H9 (cell line): ENCODE results near the gene F11. TPM values are rescaled to one million over a fixed set of nuclear protein-coding genes. Genes with fewer than 3 reads are reported as not detected.
A peak's percentile ranks its signal among the peaks of the same experiment; 100 is the strongest.

Experiments
- DNase-seq: peaks from one replicate; pipeline ENCODE4 v3.0.0-alpha.2; 2017
- H2AFZ ChIP-seq: one replicate; pipeline ENCODE4 v1.6.1; 2013; ENCODE audit warnings: mild to moderate bottlenecking, low read length, control low read depth, moderate library complexity
- H2AK5ac ChIP-seq: 2 replicates; pipeline ENCODE4 v1.6.1; 2013; ENCODE audit warnings: low read length, control low read depth, mixed read lengths; ENCODE audit not compliant: insufficient read length
- H2BK120ac ChIP-seq: one replicate; pipeline ENCODE4 v1.6.1; 2013; ENCODE audit warnings: low read depth, mild to moderate bottlenecking, low read length, control low read depth, inconsistent platforms; ENCODE audit not compliant: poor library complexity, severe bottlenecking
- H2BK12ac ChIP-seq: 2 replicates; pipeline ENCODE4 v1.6.1; 2013; ENCODE audit warnings: low read length, control low read depth, mixed read lengths, low read depth; ENCODE audit not compliant: insufficient read length
- H2BK15ac ChIP-seq: 2 replicates; pipeline ENCODE4 v1.6.1; 2013; ENCODE audit warnings: low read depth, low read length, control low read depth
- H2BK20ac ChIP-seq: one replicate; pipeline ENCODE4 v1.6.1; 2013; ENCODE audit warnings: low read depth, mild to moderate bottlenecking, low read length, control low read depth, inconsistent platforms; ENCODE audit not compliant: poor library complexity, severe bottlenecking
- H2BK5ac ChIP-seq: 2 replicates; pipeline ENCODE4 v1.6.1; 2013; ENCODE audit warnings: low read length, control low read depth, mixed read lengths; ENCODE audit not compliant: insufficient read length
- H3K14ac ChIP-seq: 2 replicates; pipeline ENCODE4 v1.6.1; 2013; ENCODE audit warnings: low read length, control low read depth; ENCODE audit not compliant: insufficient read depth
- H3K18ac ChIP-seq: 2 replicates; pipeline ENCODE4 v1.6.1; 2013; ENCODE audit warnings: low read depth, mild to moderate bottlenecking, mixed read lengths, low read length, control low read depth; ENCODE audit not compliant: insufficient read length
- H3K23ac ChIP-seq: 2 replicates; pipeline ENCODE4 v1.6.1; 2013; ENCODE audit warnings: low read length, control low read depth, mixed read lengths, low read depth; ENCODE audit not compliant: insufficient read length
- H3K23me2 ChIP-seq: 2 replicates; pipeline ENCODE4 v1.6.1; 2013; ENCODE audit warnings: low read depth, mild to moderate bottlenecking, mixed read lengths, low read length, control low read depth; ENCODE audit not compliant: insufficient read length, poor library complexity, severe bottlenecking
- H3K27ac ChIP-seq: 2 replicates; pipeline ENCODE4 v1.5.1; 2013; ENCODE audit warnings: low read length, control low read depth, mixed read lengths, low read depth; ENCODE audit not compliant: insufficient read length
- H3K27me3 ChIP-seq: 2 replicates; pipeline ENCODE4 v1.6.1; 2013; ENCODE audit warnings: low read length, control low read depth, inconsistent platforms; ENCODE audit not compliant: insufficient read depth
- H3K4ac ChIP-seq: 2 replicates; pipeline ENCODE4 v1.6.1; 2013; ENCODE audit warnings: low read depth, mild to moderate bottlenecking, control low read depth, inconsistent platforms, low read length, moderate library complexity
- H3K4me1 ChIP-seq: 2 replicates; pipeline ENCODE4 v1.6.1; 2013; ENCODE audit warnings: low read length, control low read depth, inconsistent platforms; ENCODE audit not compliant: insufficient read depth
- H3K4me2 ChIP-seq: 2 replicates; pipeline ENCODE4 v1.6.1; 2013; ENCODE audit warnings: low read length, control low read depth, mixed read lengths; ENCODE audit not compliant: insufficient read length, insufficient read depth
- H3K56ac ChIP-seq: 2 replicates; pipeline ENCODE4 v1.6.1; 2013; ENCODE audit warnings: low read depth, mild to moderate bottlenecking, mixed read lengths, low read length, control low read depth; ENCODE audit not compliant: insufficient read length
- H3K79me1 ChIP-seq: 2 replicates; pipeline ENCODE4 v1.6.1; 2013; ENCODE audit warnings: low read depth, mild to moderate bottlenecking, moderate library complexity, low read length, control low read depth, inconsistent platforms; ENCODE audit not compliant: insufficient read depth, poor library complexity, severe bottlenecking
- H3K79me2 ChIP-seq: 2 replicates; pipeline ENCODE4 v1.6.1; 2013; ENCODE audit warnings: low read length, control low read depth, inconsistent platforms; ENCODE audit not compliant: insufficient read depth
- H3K9ac ChIP-seq: 2 replicates; pipeline ENCODE4 v1.6.1; 2013; ENCODE audit warnings: low read length, control low read depth, mixed read lengths; ENCODE audit not compliant: insufficient read length; ENCODE audit errors: extremely low read depth
- H3K9me3 ChIP-seq: one replicate; pipeline ENCODE4 v1.6.1; 2013; ENCODE audit warnings: low read depth, low read length, inconsistent platforms; ENCODE audit not compliant: control insufficient read depth
- H3T11ph ChIP-seq: one replicate; pipeline ENCODE4 v1.6.1; 2013; ENCODE audit warnings: mild to moderate bottlenecking, low read length, control low read depth, inconsistent platforms
- H4K20me1 ChIP-seq: one replicate; pipeline ENCODE4 v1.6.1; 2013; ENCODE audit not compliant: control insufficient read depth, insufficient read length, insufficient read depth
- H4K5ac ChIP-seq: 2 replicates; pipeline ENCODE4 v1.6.1; 2013; ENCODE audit warnings: low read depth, mild to moderate bottlenecking, mixed read lengths, low read length, control low read depth; ENCODE audit not compliant: insufficient read length
- H4K8ac ChIP-seq: replicated peaks from 2 replicates; pipeline ENCODE4 v1.6.1; 2013; ENCODE audit warnings: low read length, control low read depth, mixed read lengths, low read depth; ENCODE audit not compliant: insufficient read length
- H4K91ac ChIP-seq: 2 replicates; pipeline ENCODE4 v1.6.1; 2013; ENCODE audit warnings: low read depth, mild to moderate bottlenecking, moderate library complexity, mixed read lengths, low read length, control low read depth; ENCODE audit not compliant: insufficient read length
- H3K27ac Mint-ChIP-seq, 3 experiments: 2 replicates in 2 of 3; 3 replicates in 1 of 3; pipeline ENCODE4 v1.8.0; 2020 to 2021; ENCODE audit warnings: mixed read lengths in 3 of 3, mild to moderate bottlenecking in 1 of 3, moderate library complexity in 1 of 3
- H3K27me3 Mint-ChIP-seq: 2 replicates; pipeline ENCODE4 v1.8.0; 2021; ENCODE audit warnings: low read depth, mild to moderate bottlenecking, moderate library complexity, mixed read lengths
- H3K36me3 Mint-ChIP-seq, 3 experiments: 2 replicates in 2 of 3; 3 replicates in 1 of 3; pipeline ENCODE4 v1.8.0; 2020 to 2021; ENCODE audit warnings: low read depth in 3 of 3, mixed read lengths in 3 of 3; ENCODE audit not compliant: insufficient read depth in 1 of 3
- H3K4me1 Mint-ChIP-seq, 2 experiments: 2 replicates each; pipeline ENCODE4 v1.8.0; 2020; ENCODE audit warnings: mixed read lengths in 2 of 2
- H3K4me3 Mint-ChIP-seq, 2 experiments: 2 replicates in 1 of 2; 3 replicates in 1 of 2; pipeline ENCODE4 v1.8.0; 2020 to 2021; ENCODE audit warnings: mild to moderate bottlenecking in 2 of 2, mixed read lengths in 2 of 2, moderate library complexity in 1 of 2
- H3K9me3 Mint-ChIP-seq, 2 experiments: 2 replicates in 1 of 2; 3 replicates in 1 of 2; pipeline ENCODE4 v1.8.0; 2020; ENCODE audit warnings: mild to moderate bottlenecking in 2 of 2, mixed read lengths in 2 of 2, moderate library complexity in 1 of 2
- CTCF ChIP-seq: fragments of 200-600 bp; sonication (generic); conservative IDR thresholded peaks from 3 replicates; pipeline ENCODE4 v1.8.0; 2021; ENCODE audit warnings: antibody characterized with exemption, mild to moderate bottlenecking
- whole genome bisulfite sequencing: extraction: QIAGEN DNeasy Blood & Tissue Kit; methylation state at CpG from one replicate; pipeline ENCODE4 v1.1.7; 2013; ENCODE audit warnings: missing lambda C conversion rate, low lambda C conversion rate, mixed read lengths; ENCODE audit not compliant: insufficient read length; ENCODE audit errors: extremely low coverage; 5-methylcytosine and 5-hydroxymethylcytosine counted together
- total RNA-seq: library from RNA; stranded (reverse); gene quantifications from 2 replicates; pipeline ENCODE4 v1.2.1, GENCODE V29; 2021

F11 gene
- total RNA-seq, 1 experiment from 2014 or later = 0.50 TPM

DNA sequence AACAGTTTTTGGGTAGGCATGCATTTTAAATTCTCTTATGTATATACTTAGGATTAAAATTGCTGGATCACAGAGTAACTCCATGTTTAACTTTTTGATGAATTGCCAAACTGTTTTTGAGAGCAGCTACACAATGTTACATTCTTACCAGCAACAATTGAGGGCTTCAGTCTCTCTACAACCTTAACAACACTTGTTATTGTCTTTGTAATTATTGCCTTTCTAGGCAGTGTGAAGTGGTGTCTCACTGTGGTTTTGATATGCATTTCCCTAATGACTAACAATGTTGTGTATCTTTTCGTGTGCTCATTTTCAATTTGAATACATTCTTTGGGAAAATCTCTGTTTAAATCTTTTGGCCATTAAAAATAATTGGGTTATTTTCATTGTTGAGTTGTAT lies 17.3 kb upstream of the F11 start:
- no peak overlapping the region for H2BK12ac ChIP-seq
- DNase-seq = no peak
- no peak overlapping the region for H3K4ac ChIP-seq
- no peak overlapping the region for H2BK5ac ChIP-seq
- no peak overlapping the region for H2AK5ac ChIP-seq
- no peak overlapping the region for H2BK15ac ChIP-seq
- no peak overlapping the region for H4K5ac ChIP-seq
- no peak overlapping the region for H3K14ac ChIP-seq
- no peak overlapping the region for H3K4me2 ChIP-seq
- H3K79me2 ChIP-seq = peaks cover 18% of the 10 kb centered on the region; the same call in 1 of the 2 replicates
- no peak overlapping the region for H2BK120ac ChIP-seq
- H3K18ac ChIP-seq = no peak overlapping the region
- H4K8ac ChIP-seq = no peak overlapping the region
- no peak for TF ChIP-seq CTCF
- no peaks in the 10 kb centered on the region for H3K23me2 ChIP-seq
- no peak overlapping the region for H3T11ph ChIP-seq
- no peak overlapping the region for H3K56ac ChIP-seq
- H3K27ac ChIP-seq = peak overlapping the region; percentile 99
- Mint-ChIP-seq H3K4me3 (peak overlapping the region; percentile 40 to 55; a peak in 3 of 5 replicates), H3K27me3 (no peaks in the 10 kb centered on the region; the same call in 1 of the 2 replicates), H3K36me3 (peaks cover 2 to 11% (median 3%) of the 10 kb centered on the region in 3 experiments; a peak in 4 of 7 replicates), H3K9me3 (peaks cover 2 to 3% of the 10 kb centered on the region in 2 experiments), H3K27ac (peak overlapping the region; percentile 71 to 99 (median 98)), H3K4me1 (peaks cover 44 to 54% of the 10 kb centered on the region in 2 experiments)
- no CpG with 5 or more reads among the region's 1 CpG for WGBS
- H2AFZ ChIP-seq = no peak overlapping the region
- H3K9me3 ChIP-seq = no peaks in the 10 kb centered on the region
- no peak overlapping the region for H2BK20ac ChIP-seq
- no peak overlapping the region for H3K23ac ChIP-seq
- no peak overlapping the region for H4K91ac ChIP-seq
- H3K79me1 ChIP-seq = no peaks in the 10 kb centered on the region
- no peaks in the 10 kb centered on the region for H3K27me3 ChIP-seq
- peaks cover 2% of the 10 kb centered on the region for H4K20me1 ChIP-seq
- peaks cover 13% of the 10 kb centered on the region for H3K4me1 ChIP-seq
- no peak overlapping the region for H3K9ac ChIP-seq
